T1000 (cell line): ENCODE data around the gene ACYP1.
"Not testable (repeated sequence)": the region's sequence is repeated elsewhere in the genome, so short reads cannot be mapped to it uniquely, and the experiment has no call there.

Experiments used
- DNase-seq: peaks from one replicate; lab custom pipeline; 2025; ENCODE audit warnings: mixed read lengths; lab: John Stamatoyannopoulos, UW

ACYP1 gene

DNA sequence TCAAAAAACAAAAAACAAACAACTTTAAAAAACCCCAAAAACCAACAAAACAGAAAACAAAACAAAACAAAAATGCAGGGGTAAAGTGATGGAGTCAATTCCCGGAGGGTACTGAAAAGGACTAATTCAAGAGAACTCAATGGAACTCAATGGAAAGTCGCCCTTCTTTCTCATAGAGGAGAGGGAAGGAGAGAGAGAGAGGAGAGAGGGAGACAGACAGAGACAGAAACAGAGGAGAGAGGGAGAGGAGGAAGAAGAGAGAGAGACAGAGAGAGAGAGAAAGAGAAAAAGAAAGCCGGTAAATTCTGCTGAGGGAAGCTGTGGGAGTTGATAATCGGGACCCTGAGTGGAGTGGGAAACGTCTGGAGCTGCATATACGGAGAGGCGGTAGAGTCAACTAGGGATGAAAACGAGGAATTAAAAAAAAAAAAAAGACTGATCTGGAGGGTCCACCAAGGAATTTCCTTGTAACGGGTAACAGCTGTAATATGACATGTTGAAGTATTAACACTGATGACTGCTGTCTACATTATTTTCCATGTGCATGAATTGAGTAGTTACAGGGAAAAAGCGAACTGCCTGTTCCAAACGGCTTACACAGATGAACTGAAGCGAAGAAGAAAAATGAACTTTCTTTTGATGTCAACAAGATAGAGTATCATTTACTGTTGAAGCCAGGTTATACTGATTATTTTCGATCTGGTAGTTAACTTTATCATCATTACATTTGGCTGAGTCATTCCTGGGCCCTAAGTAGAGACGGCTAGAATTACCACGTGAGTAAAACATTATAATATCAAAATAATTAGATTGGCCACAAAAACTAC lies 4.7 kb upstream of the ACYP1 start:
- no peak for DNase-seq

DNA sequence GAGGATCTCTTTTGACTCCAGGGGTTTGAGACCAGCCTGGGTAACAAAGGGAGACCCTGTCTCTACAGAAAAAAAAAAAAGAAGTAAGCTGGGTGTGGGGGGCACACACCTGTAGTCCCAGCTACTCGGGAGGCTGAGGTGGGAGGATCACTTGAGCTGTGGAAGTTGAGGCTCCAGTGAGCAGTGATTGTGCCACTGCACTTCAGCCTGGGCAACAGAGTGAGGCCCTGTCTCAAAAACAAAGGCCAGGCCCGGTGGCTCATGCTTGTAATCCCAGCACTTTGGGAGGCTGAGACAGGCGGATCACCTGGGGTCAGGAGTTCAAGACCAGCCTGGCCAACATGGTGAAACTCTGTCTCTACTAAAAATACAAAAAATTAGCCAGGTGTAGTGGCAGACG lies 3.9 kb upstream of the ACYP1 start:
- DNase-seq = not testable (repeated sequence)

DNA sequence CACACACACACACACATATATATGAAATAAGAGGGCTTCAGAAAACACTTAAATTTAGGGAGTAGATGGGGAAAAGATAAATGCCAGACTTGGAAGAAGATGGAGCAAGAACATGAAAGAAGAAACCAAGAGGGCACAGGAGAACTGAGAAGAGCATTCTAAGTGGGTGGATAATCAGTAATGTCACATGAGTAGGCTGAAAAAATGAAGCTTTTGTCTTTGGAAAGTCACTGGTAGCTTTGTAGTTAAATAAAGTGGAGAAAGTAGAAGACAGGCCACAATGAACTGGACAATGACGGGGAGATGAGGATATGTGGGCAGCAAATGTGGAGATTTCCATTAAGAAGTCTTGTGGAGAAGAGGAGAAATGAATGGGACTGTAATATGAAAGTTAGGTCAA lies 3.4 kb upstream of the ACYP1 start:
- DNase-seq = no peak

DNA sequence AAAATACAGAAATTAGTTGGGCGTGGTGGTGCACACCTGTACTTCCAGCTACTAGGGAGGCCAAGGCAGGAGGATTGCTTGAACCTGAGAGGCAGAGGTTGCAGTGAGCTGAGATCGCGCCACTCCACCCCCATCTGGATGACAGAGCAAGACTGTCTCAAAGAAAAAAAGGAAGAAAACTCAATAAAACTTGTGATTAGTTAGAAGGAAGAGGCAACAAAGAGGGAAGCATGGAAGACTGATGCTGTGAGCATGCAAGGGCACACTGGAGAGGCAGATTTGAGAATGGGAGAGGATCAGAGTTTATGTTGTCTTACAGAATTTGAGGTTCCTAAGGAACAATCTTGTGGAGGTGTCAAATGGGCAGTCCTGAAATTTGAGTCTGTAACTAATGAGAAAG lies 2.9 kb upstream of the ACYP1 start:
- DNase-seq = no peak

DNA sequence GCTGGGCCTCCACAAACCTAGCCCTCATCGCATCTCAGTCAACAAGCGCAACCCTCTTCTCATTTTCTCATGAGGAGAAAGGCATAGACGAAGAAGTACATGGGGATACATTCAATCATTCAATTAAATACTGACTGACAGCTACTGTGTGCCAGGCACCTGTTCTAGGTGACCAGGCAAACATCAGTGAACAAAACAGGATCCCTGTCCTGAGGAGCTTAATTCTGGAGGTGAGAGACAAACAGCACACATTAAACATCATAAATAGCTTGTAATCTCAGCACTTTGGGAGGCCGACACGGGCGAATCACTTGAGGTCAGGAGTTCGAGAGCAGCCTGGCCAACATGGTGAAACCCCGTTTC lies 362 bp upstream of the ACYP1 start:
- no peak for DNase-seq

DNA sequence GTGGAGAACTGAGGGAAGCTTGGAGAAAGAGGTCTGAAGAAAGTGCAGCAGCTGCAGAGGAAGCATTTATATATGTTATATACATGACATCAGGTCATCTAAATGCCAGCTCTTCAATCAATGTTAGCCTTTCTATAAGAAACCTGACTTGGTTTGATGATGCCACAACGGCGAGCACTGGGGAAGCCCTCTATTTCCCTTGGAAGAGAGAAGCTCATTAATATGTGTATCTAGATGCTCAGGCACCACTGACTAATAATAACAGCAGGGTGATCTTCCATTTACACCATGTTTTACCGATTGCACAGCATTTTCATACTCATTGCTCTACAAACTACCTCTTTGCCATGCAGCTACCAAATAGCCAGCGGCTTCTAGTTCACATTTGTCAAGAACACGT lies 811 bp downstream of the ACYP1 start:
- no peak for DNase-seq

DNA sequence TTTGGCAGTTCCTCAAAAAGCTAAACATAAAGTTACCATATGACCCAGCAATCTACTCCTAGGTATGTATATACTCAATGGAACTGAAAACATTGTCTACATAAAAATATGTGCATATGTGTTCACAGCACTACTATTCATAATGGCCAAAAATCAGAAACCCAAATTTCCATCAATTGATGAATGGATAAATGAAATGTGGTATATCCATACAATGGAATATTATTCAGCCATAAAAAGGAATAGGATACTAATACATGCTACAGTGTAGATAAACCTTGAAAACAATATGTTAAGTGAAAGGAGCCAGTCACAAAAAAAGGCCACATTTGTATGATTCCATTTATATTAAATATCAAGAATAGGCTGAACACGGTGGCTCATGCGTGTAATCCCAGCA lies 3.4 kb downstream of the ACYP1 start:
- no peak for DNase-seq

DNA sequence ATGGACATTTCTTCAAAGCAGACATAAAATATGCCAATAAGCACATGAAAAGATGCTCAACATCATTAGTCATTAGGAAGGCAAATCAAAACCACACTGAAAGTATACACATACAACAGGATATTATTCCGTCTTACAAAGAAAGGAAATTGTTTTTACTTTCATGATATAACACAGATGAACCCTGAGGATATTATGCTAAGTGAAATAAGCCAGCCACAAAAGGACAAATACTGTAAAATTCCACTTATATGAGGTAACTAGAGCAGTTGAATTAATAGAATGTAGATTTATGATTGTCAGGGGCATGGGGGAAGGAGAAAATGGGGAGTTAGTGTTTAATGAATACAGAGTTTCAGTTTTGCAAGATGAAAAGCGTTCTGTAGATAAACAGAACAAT lies 4.2 kb downstream of the ACYP1 start:
- no peak for DNase-seq

DNA sequence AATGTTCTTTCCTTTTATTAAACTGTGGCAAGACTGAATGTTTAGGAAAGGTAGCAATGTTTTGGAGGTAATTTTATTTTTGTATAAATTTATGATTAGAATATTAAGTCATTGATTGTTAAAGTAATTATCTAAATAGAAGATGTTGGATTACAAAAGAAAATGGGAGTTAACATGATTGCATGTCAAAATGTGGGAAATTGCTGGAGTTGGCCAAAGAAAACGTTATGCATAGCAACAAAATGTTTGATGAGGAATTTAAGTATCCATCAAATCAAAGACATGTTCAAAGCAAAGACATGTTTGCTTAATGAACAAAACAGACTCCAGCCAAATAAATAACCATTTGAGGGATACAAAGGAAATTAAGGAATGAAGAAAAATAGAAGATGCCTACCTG lies 9.4 kb downstream of the ACYP1 start:
- DNase-seq = no peak

DNA sequence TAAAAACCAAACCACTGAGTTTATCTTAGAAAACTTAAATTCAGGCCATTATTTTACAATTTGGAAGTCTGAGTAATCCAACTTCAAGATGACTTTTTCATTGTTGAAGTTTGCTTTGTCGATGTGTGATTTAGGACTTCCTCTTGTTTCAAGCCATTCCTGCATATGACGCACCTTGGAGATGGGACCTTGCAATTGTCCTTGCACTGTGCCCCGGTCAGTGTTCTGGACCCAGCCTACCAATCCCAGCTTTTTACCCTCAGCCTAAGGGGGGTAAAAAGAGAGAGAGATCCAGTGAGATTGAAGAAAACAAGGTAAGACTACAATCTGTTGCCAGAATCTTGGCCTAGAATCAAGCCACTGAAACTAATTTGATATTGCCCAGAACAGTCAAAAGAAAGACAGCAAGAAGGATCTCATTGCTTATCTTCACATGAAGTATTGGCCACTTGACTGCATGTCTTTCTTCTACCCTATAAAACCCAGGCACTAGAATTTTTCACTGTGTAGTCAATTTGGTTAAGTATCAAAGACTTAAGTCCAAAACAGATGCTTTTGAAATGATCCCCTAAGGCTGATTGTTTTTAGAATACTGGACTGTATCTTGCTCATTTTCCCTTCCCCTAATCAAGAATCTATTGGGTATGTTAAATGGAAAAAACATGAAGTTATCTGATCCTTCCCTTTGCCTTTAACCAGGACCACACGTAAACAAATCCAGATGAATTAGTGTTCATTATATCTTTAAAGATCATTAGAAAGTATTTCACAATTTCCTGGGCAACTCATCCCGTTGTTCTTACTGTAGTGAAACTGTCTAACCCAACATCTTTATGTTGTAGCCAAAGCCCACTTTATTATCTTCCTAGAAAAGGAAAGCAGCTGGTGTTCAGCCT lies 10.2 kb downstream of the ACYP1 start:
- DNase-seq = no peak

DNA sequence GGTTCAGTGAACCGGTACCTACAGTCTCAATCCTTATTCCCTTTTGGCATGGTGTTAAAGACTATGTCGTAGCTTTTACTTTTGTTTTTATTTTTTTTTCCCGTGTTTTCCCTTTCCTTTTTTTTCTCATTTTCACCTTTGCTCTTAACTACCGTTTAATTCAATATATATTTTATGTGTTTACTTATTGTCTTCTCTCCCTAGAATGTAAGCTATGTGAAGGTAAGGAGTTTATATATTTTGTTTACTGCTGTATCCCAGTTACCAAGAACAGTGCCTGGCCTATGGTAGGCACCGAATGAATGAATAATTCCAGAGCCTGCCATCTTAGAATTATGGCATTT lies 12.3 kb downstream of the ACYP1 start:
- DNase-seq = no peak

DNA sequence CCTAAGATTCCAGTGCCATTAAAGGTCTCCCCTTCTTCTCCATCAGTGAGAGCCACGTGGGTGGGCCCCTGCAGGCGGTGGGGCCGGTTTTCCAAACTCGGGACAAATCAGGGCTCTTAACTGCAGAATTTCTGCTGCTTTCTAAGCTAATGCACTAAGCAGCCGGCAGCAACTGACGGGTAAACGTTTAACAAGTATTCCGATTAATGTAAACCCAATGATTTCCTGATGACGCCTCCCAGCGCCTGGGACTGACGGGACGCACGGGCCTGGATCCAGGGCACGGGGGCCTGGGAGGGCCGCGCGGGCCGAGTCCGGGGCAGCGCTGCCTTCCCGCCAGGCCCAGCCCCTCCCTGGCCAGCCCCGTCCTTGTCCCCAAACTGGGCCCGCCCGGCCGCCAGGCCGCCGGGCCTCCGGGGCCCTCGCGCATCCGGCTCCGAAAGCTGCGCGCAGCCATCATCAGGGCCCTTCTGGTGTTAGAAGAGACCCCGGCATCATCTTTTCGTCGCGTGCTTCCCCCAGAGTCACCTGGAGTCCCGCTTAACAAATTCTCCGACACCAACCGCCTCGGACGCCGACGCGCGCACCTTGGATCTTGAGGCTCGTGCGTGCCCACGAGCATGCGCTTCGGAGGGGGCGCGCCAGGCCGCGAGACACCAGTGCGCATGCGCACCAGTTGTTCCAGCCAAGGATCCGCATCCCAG lies 12.8 kb downstream of the ACYP1 start, which contains the start of gene MLH3:
Gene MLH3 (minus strand): TSS at position 616 of the 704 bp plus-strand sequence. CDS start 1,812 bp downstream, outside the sequence.
- DNase-seq = peak; percentile 52

DNA sequence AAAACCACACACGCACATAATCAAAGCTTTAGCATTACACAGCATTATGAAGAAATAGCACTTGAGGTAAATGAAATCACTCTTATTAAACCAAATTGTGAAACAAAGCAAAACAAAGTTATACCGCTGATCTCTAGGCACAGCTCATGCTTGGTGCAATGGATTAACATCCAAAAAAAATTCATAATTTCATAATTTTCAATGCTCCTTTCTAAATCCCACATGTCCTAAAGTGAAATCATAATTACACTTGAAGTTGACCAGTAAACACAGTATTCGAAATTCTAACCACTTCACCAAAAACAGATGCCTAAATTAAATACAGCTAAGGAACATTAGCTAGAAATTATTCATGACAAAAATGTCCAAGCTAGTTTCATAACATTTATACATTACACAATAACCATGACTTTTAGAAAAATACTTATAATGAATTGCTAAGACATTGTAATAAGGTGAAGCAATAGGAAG lies 14.1 kb downstream of the ACYP1 start:
- DNase-seq = no peak

DNA sequence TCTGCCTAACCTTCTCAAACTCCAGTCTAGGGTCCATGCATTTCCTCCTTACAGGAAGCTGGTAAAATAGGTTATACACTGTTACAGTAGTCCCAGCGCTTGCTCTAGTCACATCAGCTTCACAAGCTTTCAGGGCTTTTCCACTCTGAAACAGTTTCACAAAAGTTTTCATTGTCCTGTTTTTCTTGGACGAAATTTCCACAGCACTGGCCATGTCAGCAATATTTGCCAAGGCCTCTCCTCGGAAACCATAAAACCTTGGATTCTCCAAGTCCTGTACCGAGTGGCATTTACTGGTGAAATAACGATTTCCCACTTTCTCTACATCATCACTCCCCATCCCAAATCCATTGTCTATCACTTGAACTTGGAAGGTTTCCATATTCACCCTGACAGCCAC lies 14.7 kb downstream of the ACYP1 start:
- DNase-seq = no peak

DNA sequence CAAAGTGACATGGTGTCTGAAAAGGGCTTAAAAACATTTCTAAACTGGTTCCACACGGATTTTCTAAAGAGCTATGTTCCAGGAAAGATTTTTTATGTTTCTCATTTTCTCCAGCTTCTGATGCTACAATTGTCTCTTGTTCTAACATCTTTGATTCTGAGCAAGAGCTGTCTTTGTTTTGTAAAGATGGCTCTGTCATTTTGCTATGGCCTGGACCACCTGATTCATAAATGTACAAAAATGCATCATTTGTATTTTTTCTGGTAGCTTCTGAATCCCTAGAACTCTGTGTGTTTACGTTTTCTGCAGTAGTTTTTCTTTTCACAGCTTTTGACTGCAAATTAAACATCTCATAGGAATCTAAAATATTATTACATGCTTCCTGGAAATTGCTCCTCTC lies 15.7 kb downstream of the ACYP1 start:
- DNase-seq = no peak

DNA sequence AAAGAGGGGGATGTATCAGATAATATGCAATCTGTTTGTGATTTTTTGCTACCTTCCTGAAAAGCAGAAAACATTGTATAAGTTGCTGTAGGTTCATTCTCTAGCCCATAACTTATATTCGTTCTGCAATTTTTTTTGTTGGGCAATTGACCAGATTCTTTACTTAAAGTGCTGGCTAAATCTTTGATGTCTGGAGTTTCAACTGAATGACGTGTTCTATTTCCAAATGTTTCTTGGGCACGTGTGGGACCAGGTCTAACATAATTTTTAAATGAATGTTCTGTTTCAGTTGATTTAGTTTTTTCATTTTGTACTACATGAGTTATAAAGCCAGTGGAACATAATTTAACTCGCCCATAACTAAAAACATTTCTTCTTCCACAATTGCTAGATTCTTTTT lies 16.3 kb downstream of the ACYP1 start:
- DNase-seq = no peak

DNA sequence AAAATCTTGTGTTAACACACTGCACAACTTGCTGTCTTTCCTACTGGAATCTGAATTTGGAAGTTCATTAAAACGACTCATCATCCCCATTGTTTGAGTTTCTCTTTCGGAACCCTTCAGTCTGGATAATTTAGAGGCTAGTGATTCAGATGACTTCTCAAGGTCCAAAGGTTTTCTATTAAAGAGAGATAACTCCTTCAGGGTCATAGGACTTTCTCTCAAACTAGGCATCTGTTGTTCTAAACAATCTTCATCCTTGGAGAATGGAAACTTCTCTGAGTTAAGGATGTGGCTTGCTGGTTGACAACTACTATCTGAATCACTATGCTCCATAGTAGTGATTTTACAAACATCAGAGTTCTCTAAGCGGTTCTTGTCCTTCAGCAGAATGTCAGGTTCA lies 16.9 kb downstream of the ACYP1 start:
- no peak for DNase-seq

DNA sequence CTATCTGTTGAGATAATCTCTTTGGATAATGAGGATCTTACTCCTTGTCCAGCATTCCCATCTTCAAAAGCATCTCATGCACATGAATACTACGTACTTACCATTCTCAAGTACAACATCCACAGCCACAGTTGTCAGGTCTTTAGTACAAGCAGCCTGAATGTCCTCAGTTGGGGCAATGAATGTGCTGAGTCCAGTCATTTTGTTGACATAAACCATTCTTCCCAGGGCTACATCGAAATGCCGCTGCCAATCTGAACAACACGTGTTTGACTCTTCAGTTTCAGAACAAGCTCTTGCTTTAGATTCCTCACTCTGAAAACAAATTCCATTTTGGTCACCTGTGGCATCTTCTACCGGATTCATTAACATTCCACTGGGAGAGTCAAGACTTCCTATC lies 17.5 kb downstream of the ACYP1 start:
- no peak for DNase-seq

DNA sequence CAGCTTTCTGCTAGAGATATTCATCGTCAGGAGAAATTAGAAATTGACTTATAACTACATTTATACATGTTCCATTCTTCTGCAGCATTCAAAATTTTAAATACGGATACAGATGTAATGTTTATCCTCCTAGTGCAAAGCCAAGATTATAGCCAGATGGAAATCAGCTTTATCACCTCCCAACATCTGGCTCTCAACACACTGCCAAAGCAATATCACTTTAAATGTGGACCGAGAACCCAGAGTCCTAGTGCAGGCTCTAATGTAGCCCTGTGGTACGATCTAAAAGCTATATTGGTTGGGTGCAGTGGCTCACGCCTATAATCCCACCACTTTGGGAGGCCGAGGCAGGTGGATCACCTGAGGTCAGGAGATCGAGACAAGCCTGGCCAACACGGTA lies 19.1 kb downstream of the ACYP1 start:
- no peak for DNase-seq

DNA sequence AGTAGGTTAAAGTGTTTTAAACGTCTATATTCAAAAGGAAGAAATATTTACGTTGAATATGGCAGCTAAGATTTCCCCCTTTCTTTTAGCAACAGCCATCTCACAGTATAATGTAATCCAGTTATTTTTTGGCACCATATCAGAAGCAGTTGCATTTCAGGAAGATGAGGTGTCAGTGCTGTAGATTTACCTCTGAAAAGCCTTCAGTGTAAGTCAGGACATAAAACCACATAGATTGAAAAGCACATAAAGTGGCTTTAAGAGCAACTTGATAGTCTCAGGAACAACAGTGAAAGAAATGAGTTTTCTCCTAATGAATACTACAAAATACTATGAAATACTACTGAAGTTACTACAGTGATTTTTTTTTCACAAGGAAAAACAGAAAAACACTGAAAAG lies 19.5 kb downstream of the ACYP1 start:
- no peak for DNase-seq

DNA sequence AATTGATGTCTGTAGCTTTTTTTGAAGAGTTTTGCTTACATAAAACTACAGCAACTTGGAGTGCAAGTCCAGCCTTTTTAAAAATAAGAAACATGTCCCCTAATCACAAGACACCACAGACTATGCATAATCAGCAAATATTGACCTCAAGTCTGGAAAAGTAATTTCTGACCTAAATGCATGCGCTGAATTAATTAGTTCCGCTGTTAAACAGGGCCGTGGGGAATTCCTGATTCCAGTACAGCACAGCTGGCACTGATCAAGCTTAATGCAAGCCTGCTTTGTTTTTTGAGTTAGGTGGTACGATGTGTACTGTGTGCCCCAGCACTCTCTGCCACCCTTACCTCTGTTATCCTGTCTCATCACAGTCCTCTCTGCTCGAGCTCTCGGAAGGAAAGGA lies 21.8 kb downstream of the ACYP1 start:
- DNase-seq = no peak

DNA sequence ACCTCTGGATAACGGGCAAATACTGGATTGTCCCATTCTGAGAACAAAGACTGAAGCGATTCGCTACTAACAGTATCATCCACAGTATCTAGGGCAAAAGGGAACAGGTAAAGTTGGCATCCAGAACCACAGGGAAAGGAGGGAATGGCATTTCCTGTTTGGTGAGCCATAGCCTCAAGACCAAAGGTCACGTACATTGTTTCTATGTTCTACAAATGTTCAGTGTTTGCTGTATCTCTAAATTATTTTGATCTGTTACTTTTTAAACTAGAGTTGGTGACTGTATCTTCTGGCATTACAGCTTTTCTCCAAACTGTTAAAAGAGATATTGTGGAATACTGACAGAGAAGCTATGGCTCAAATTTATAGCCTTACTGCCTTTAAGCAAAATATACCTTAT lies 22.2 kb downstream of the ACYP1 start:
- no peak for DNase-seq

DNA sequence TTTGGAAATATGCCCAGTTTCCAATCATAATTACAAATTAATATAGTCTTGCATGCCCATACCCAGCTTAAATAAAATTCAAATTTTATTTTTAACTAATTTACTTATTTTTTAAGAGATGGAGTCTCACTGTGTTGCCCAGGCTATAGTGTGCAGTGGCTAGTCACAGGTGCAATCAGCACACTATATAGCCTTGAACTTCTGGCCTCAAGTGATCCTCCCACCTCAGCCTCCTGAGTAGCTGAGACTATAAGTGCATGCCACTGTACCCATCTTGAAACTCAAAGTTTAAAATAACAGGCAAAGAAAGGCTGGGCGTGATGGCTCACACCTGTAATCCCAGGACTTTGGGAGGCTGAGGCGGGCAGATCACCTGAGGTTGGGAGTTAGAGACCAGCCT lies 22.9 kb downstream of the ACYP1 start:
- DNase-seq = no peak
